MM.1S (cell line): Measurements from ENCODE around the gene MKKS.

Experiments used
- CTCF ChIP-seq: fragments of 300-600 bp; sonication (generic); IDR thresholded peaks from 2 replicates; pipeline ENCODE4 v1.5.1; 2016; ENCODE audit warnings: antibody characterized with exemption, low read length, mixed read lengths
- EZH2 ChIP-seq: fragments of 300-600 bp; sonication (generic); optimal IDR thresholded peaks from 2 replicates; pipeline ENCODE3; 2017; ENCODE audit warnings: low read depth, mild to moderate bottlenecking, antibody characterized with exemption, low read length, mixed read lengths

- TF ChIP-seq CTCF (no peak), EZH2 (no peak)
Measured at GRCh38 chr20:10469056-10469455, 35.0 kb upstream of the MKKS start.
